Measurements from ENCODE around the gene NFE2L1.
"Not testable (repeated sequence)": the region's sequence is repeated elsewhere in the genome, so short reads cannot be mapped to it uniquely, and the experiment has no call there.

NFE2L1 gene

DNA sequence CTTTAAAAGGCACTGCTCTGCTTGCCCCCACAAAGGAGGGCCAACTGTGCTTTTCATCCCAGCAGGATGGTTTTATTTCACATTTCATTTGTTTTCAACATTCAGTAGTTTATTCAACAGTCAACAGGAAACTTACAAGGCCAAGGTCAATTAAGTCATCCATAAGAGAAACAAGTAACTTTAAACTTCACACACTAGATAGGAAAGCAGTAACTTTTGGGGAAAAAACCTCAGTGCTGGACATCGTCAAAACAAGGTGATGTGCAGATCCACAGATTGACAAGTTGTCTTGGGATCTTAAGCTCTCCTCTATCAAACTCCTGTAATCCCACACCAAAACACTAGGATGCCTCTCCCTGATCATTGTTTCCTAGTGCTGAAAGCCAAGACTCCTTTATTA is 18.5 kb downstream of the NFE2L1 start:
- H3K27ac ChIP-seq = 0 out of 2 replicates have a peak overlapping the region, but pooled peaks have one; percentile 16
- TF ChIP-seq ZFX (IDR thresholded peaks at IDR 0.05; ENCODE audit: borderline replicate concordance) = no peak
- TF ChIP-seq CTCF (IDR thresholded peaks at IDR 0.05) = no peak

- no peak for TF ChIP-seq CTCF (IDR thresholded peaks at IDR 0.05)
- TF ChIP-seq ZFX (IDR thresholded peaks at IDR 0.05; ENCODE audit: borderline replicate concordance) = no peak
- no peak overlapping the region for H3K27ac ChIP-seq
Measured at GRCh38 chr17:48067245-48067644, 19.1 kb downstream of the NFE2L1 start.

GRCh38 chr17:48067808-48068207 is 19.6 kb downstream of the NFE2L1 start:
- peak overlapping the region; percentile 14; the same call in 1 of the 2 replicates for H3K27ac ChIP-seq

DNA sequence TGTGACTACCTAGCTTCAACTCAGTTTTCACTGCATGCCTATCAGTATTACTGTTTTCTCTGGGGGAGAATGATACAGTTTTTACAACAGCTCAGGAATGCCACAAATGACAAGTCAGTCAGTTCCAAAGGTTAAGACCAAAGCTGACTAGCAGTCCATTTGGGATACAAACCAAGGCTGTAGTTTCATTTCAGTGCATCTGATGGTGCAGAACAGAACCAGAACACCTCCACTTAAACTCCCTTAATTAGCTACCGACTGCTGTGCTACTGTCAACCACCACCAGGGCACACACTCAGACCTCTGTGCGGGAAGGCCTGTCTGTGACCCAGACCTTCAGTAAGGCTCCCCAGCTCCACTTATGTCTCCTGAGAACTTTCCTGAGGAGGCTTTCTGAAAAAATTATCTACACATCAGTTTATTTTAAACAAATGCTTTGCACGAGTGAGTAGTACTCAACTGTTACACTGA is 20.4 kb downstream of the NFE2L1 start:
- H3K27ac ChIP-seq = peak overlapping the region; percentile 14; the same call in 1 of the 2 replicates
- TF ChIP-seq ZFX (IDR thresholded peaks at IDR 0.05; ENCODE audit: borderline replicate concordance) (no peak), CTCF (IDR thresholded peaks at IDR 0.05) (peak; percentile 22; the same call in 1 of the 2 replicates)

GRCh38 chr17:48070195-48070594 is 22.0 kb downstream of the NFE2L1 start:
- no peak for TF ChIP-seq CTCF (IDR thresholded peaks at IDR 0.05)
- no peak overlapping the region for H3K27ac ChIP-seq

- H3K27ac ChIP-seq = no peak overlapping the region
- TF ChIP-seq ZFX (IDR thresholded peaks at IDR 0.05; ENCODE audit: borderline replicate concordance) (no peak), CTCF (IDR thresholded peaks at IDR 0.05) (no peak)
Measured at GRCh38 chr17:48071654-48072053, 23.5 kb downstream of the NFE2L1 start.

DNA sequence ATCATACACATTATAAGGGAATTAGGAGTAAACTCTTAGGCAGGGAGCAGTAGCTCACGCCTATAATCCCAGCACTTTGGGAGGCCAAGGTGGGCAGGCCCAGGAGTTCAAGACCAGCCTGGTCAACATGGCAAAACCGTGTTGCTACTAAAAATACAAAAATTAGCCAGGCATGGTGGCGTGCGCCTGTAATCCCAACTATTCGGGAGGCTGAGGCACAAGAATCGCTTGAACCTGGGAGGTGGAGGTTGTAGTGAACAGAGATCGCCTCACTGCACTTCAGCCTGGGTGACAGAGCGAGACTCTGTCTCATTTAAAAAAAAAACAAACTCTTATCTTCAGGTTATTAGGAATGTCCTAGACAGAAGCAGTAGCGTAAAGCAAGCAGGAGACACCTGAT is 24.7 kb downstream of the NFE2L1 start:
- not testable (repeated sequence) for H3K27ac ChIP-seq

DNA sequence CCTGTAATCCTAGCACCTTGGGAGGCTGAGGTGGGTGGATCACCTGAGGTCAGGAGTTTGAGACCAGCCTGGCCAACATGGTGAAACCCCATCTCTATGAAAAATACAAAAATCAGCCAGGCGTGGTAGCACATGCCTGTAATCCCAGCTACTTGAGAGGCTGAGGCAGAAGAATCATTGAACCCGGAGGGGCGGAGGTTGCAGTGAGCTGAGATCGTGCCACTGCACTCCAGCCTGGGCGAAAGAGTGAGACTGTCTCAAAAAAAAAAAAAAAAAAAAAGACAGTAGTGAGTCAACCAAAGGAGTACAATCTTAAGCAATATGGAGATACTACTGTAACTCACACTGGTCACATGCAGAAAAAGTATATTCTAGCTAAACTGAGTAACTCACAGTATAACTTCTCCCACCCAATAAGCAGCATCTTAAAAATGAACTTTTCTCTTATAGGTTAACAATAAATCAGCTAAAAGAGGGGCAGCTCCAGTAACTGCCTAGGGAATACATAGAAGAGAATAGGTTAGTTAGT is 25.5 kb downstream of the NFE2L1 start:
- not testable (repeated sequence) for H3K27ac ChIP-seq

DNA sequence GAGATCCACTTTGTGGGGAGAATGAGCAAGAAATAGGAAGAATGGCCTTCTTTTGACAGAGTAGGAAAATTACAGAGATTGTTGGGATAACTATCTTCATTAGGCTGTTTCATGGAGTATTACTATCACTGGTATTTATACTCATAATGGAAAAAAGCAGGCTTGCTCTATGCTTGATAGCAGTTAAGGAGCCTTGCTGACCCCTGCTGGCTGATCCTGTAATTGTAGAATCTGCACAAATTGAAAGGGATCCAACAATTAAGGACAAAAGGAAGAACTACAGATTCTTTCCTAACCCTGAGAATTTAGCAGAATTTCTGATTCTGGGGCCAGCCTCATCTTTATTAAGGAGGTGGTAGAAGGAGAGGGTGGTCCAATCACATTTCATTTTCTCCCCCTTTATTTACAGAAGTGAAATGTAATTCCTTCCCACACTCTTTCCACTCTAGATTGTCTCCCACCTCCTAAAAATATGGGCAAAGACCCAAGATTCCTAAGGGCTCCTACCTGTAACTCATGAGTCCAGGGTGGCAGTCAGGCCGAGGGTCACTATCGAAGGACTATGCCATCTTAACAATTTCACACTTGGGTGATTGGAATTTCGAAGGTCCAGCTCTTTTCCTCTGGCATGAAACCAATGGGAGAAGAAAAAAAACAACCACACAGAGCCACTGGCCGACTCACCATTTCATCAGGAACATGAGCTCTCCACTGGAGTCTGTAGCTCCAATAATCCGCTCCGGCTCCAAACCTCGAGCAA is 26.3 kb downstream of the NFE2L1 start:
- peak overlapping the region; percentile 22; the same call in 1 of the 2 replicates for H3K27ac ChIP-seq

GRCh38 chr17:48077152-48077551 is 29.0 kb downstream of the NFE2L1 start:
- not testable (repeated sequence) for H3K27ac ChIP-seq

More for the DNA sequence above, 26.3 kb downstream of the NFE2L1 start:
- TF ChIP-seq ZFX (IDR thresholded peaks at IDR 0.05; ENCODE audit: borderline replicate concordance) (no peak), CTCF (IDR thresholded peaks at IDR 0.05) (peak; percentile 89)

All from 22Rv1 (cell line).